SK-N-SH treated with all-trans-retinoic acid at 6 μM for 48 hours (cell line): ENCODE measurements around the gene MYL4.
"Not testable (repeated sequence)": the region's sequence is repeated elsewhere in the genome, so short reads cannot be mapped to it uniquely, and the experiment has no call there.

Experiments
- ATAC-seq: fragments of 200-7000 bp; cut with Tn5 transposase; 3 replicates; pipeline ENCODE4 v1.9.1; 2020; ENCODE audit warnings: mild to moderate bottlenecking, moderate library complexity
- ARNTL ChIP-seq: fragments of 450-650 bp; formaldehyde crosslinking; IDR thresholded peaks from 2 replicates; pipeline ENCODE4 v1.5.0; 2020; ENCODE audit warnings: low read depth, mild to moderate bottlenecking, moderate library complexity, borderline replicate concordance
- CREB5 ChIP-seq: fragments of 250-450 bp; sonication (Bioruptor Pico); IDR thresholded peaks from 2 replicates; pipeline ENCODE4 v1.5.1; 2020; ENCODE audit warnings: low read depth, mild to moderate bottlenecking, moderate library complexity
- CSDC2 ChIP-seq: fragments of 250-450 bp; sonication (Bioruptor Pico); IDR thresholded peaks from 2 replicates; pipeline ENCODE4 v1.5.0; 2020; ENCODE audit warnings: mild to moderate bottlenecking, moderate library complexity
- CSRNP3 ChIP-seq: fragments of 250-450 bp; sonication (Bioruptor Pico); IDR thresholded peaks from 2 replicates; pipeline ENCODE4 v1.5.1; 2021; ENCODE audit warnings: mild to moderate bottlenecking, moderate library complexity
- ESRRG ChIP-seq: fragments of 250-450 bp; sonication (Bioruptor Pico); IDR thresholded peaks from 2 replicates; pipeline ENCODE4 v1.6.1; 2021; ENCODE audit warnings: mild to moderate bottlenecking
- GLIS3 ChIP-seq: fragments of 250-450 bp; sonication (Bioruptor Pico); IDR thresholded peaks from 2 replicates; pipeline ENCODE4 v1.5.0; 2020; ENCODE audit warnings: mild to moderate bottlenecking, moderate library complexity
- ISL1 ChIP-seq: fragments of 250-450 bp; sonication (Bioruptor Pico); IDR thresholded peaks from 2 replicates; pipeline ENCODE4 v2.1.2; 2022; ENCODE audit warnings: mild to moderate bottlenecking, moderate library complexity
- PATZ1 ChIP-seq: fragments of 250-450 bp; sonication (Bioruptor Pico); IDR thresholded peaks from 2 replicates; pipeline ENCODE4 v1.8.0; 2020; ENCODE audit warnings: mild to moderate bottlenecking, moderate library complexity, borderline replicate concordance
- POU6F1 ChIP-seq: fragments of 250-450 bp; sonication (Bioruptor Pico); IDR thresholded peaks from 2 replicates; pipeline ENCODE4 v1.8.0; 2021; ENCODE audit warnings: low read depth, mild to moderate bottlenecking, moderate library complexity, borderline replicate concordance
- PPARA ChIP-seq: fragments of 250-450 bp; sonication (Bioruptor Pico); IDR thresholded peaks from 2 replicates; pipeline ENCODE4 v1.5.0; 2020; ENCODE audit warnings: mild to moderate bottlenecking, borderline replicate concordance
- RARB ChIP-seq: fragments of 250-450 bp; sonication (Bioruptor Pico); IDR thresholded peaks from 2 replicates; pipeline ENCODE4 v1.8.0; 2021; ENCODE audit warnings: mild to moderate bottlenecking, moderate library complexity
- SNAI2 ChIP-seq: fragments of 250-450 bp; sonication (Bioruptor Pico); IDR thresholded peaks from 2 replicates; pipeline ENCODE4 v1.5.0; 2020; ENCODE audit warnings: mild to moderate bottlenecking, moderate library complexity
- TCF4 ChIP-seq: fragments of 250-450 bp; sonication (Bioruptor Pico); IDR thresholded peaks from 2 replicates; pipeline ENCODE4 v1.8.0; 2021; ENCODE audit warnings: mild to moderate bottlenecking, moderate library complexity, borderline replicate concordance
- TSHZ2 ChIP-seq: fragments of 250-450 bp; sonication (Bioruptor Pico); IDR thresholded peaks from 2 replicates; pipeline ENCODE4 v1.5.0; 2020; ENCODE audit warnings: mild to moderate bottlenecking, moderate library complexity
- ZC3H10 ChIP-seq: fragments of 250-450 bp; sonication (Bioruptor Pico); IDR thresholded peaks from 2 replicates; pipeline ENCODE4 v1.5.1; 2021; ENCODE audit warnings: mild to moderate bottlenecking, moderate library complexity
- ZFP3 ChIP-seq: fragments of 250-450 bp; sonication (Bioruptor Pico); IDR thresholded peaks from 2 replicates; pipeline ENCODE4 v1.5.0; 2020; ENCODE audit warnings: mild to moderate bottlenecking, moderate library complexity
- ZFP30 ChIP-seq: fragments of 450-650 bp; formaldehyde crosslinking; IDR thresholded peaks from 2 replicates; pipeline ENCODE4 v1.5.0; 2022; ENCODE audit warnings: mild to moderate bottlenecking, moderate library complexity
- ZNF565 ChIP-seq: fragments of 450-650 bp; formaldehyde crosslinking; conservative IDR thresholded peaks from 2 replicates; pipeline ENCODE4 v1.5.0; 2020; ENCODE audit warnings: low read depth, mild to moderate bottlenecking, moderate library complexity
- ZNF70 ChIP-seq: fragments of 450-650 bp; formaldehyde crosslinking; IDR thresholded peaks from 2 replicates; pipeline ENCODE4 v1.5.0; 2020; ENCODE audit warnings: mild to moderate bottlenecking, moderate library complexity
- ZNF8 ChIP-seq: fragments of 450-650 bp; formaldehyde crosslinking; IDR thresholded peaks from 2 replicates; pipeline ENCODE4 v1.5.0; 2020; ENCODE audit warnings: mild to moderate bottlenecking, moderate library complexity

Gene MYL4

GRCh38 chr17:47179141-47179540 lies 30.0 kb upstream of the MYL4 start:
- ATAC-seq, result no peak
- no peak for TF ChIP-seq ZNF70 (CRISPR knock-in tag)

- ATAC-seq, result no peak
These were observed 28.8 kb upstream of the MYL4 start for GRCh38 chr17:47180337-47180736.

GRCh38 chr17:47180988-47181387 lies 28.2 kb upstream of the MYL4 start:
- not testable (repeated sequence) for ATAC-seq

More at GRCh38 chr17:47180337-47180736, 28.8 kb upstream of the MYL4 start:
- TF ChIP-seq ZC3H10 (CRISPR knock-in tag), result no peak
- TF ChIP-seq ZFP3 (CRISPR knock-in tag), result no peak
- TF ChIP-seq ESRRG (CRISPR knock-in tag), result no peak
- TF ChIP-seq CSRNP3 (CRISPR knock-in tag), result no peak
- TF ChIP-seq GLIS3 (CRISPR knock-in tag), result no peak
- TF ChIP-seq ZNF70 (CRISPR knock-in tag), result no peak
- no peak for TF ChIP-seq ISL1 (CRISPR knock-in tag)
- TF ChIP-seq SNAI2, result no peak
- no peak for TF ChIP-seq CSDC2
- no peak for TF ChIP-seq TSHZ2 (CRISPR knock-in tag)
- TF ChIP-seq POU6F1 (CRISPR knock-in tag), result no peak
- no peak for TF ChIP-seq RARB
- TF ChIP-seq TCF4 (CRISPR knock-in tag), result no peak
- no peak for TF ChIP-seq ZNF8 (CRISPR knock-in tag)
- no peak for TF ChIP-seq CREB5 (CRISPR knock-in tag)
- TF ChIP-seq PPARA, result no peak
- no peak for TF ChIP-seq PATZ1 (CRISPR knock-in tag)
- no peak for TF ChIP-seq ZNF565 (CRISPR knock-in tag)
- TF ChIP-seq ARNTL (CRISPR knock-in tag), result no peak
- TF ChIP-seq ZFP30 (CRISPR knock-in tag), result no peak

GRCh38 chr17:47184681-47185080 lies 24.5 kb upstream of the MYL4 start:
- no peak for ATAC-seq
- TF ChIP-seq TCF4 (CRISPR knock-in tag) (peak; percentile 50), ZC3H10 (CRISPR knock-in tag) (no peak), POU6F1 (CRISPR knock-in tag) (no peak)
- TF ChIP-seq, all 23 proteins: peak for 1
